ENCODE measurements around the gene GAA.

Gene GAA

DNA sequence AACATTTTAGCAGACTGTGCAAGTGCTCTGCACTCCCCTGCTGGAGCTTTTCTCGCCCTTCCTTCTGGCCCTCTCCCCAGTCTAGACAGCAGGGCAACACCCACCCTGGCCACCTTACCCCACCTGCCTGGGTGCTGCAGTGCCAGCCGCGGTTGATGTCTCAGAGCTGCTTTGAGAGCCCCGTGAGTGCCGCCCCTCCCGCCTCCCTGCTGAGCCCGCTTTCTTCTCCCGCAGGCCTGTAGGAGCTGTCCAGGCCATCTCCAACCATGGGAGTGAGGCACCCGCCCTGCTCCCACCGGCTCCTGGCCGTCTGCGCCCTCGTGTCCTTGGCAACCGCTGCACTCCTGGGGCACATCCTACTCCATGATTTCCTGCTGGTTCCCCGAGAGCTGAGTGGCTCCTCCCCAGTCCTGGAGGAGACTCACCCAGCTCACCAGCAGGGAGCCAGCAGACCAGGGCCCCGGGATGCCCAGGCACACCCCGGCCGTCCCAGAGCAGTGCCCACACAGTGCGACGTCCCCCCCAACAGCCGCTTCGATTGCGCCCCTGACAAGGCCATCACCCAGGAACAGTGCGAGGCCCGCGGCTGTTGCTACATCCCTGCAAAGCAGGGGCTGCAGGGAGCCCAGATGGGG, 3.1 kb downstream of the GAA start:
- no peak for DNase-seq (ENCODE audit: low read depth)

GRCh38 chr17:80104956-80105375, 3.6 kb downstream of the GAA start:
- no peak for DNase-seq (ENCODE audit: low read depth)

GRCh38 chr17:80105762-80106161, 4.4 kb downstream of the GAA start:
- DNase-seq (ENCODE audit: low read depth): no peak

GRCh38 chr17:80106176-80106575, 4.8 kb downstream of the GAA start:
- no peak for DNase-seq (ENCODE audit: low read depth)

- no peak for DNase-seq (ENCODE audit: low read depth)
These were observed 5.4 kb downstream of the GAA start for GRCh38 chr17:80106751-80107150.

- DNase-seq (ENCODE audit: low read depth): no peak
These were observed 6.0 kb downstream of the GAA start for GRCh38 chr17:80107231-80108021.

GRCh38 chr17:80108036-80108971, 6.9 kb downstream of the GAA start:
- no peak for DNase-seq (ENCODE audit: low read depth)

GRCh38 chr17:80109066-80109660, 7.8 kb downstream of the GAA start:
- DNase-seq (ENCODE audit: low read depth): no peak

DNA sequence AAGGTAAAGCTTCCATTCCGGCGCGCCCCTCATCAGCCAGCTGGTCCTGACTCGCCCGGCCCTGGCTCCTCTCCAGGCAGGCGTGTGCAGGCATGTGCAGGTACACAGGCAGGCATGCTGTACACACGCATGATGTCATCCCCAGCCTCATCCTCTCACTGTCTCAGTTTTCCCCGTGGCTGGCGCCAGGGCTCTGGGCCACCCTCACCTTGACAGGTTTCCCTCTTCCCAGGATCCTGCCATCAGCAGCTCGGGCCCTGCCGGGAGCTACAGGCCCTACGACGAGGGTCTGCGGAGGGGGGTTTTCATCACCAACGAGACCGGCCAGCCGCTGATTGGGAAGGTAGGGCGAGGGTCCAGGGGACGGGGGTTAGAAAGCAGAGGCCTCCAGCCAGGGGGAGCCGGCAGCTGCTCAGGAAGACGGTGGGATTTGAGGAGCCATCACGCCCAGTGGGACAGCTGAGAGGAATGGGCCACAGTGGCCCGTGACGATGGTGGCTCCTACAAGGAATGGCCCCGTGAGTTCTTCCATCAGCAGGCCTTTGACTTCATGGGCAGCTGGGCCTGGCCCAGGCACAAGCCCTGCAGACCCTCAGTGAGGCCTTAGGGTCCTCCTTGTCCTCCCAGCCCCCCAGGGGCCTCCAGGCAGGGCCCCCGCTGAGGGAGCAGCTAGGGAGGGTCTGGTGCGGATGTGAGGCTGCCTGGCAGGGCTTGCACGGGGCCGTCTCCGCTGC, 8.5 kb downstream of the GAA start:
- DNase-seq (ENCODE audit: low read depth): no peak

GRCh38 chr17:80110447-80110812, 9.0 kb downstream of the GAA start:
- no peak for DNase-seq (ENCODE audit: low read depth)

DNA sequence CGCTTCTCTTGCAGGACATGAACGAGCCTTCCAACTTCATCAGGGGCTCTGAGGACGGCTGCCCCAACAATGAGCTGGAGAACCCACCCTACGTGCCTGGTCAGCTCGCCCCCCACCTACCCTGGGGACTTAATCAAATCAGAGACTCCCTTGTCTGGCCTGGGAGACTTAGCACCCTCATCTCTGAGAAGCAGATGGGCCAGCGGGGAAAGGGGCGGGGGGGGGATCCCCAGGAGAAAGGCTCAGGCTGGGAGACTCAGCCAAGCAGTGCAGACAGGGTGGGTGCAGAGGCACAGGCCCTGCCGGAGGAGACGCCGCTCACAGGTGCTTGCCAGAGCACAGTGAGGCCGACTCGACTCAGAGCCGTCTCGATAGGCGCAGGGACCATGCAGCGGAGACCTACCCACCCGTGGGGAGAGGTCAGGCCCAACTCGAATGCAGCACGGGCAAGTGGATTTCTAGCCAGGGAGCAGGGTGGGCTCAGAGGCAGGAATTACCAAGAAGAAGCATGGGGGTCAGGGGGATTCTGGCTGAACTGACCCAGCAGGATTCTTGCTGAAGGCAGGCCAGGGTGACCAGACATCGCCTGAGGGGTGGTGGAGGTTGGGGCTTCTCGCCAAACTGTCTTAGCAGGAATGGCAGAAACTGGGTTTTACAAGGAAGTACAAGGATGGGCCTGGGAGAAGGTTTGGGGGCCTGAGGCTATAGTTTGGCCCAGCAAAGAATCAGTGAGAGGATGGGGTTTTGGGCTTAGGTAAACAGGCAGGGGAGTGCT, 9.7 kb downstream of the GAA start:
- DNase-seq (ENCODE audit: low read depth): no peak

- no peak for DNase-seq (ENCODE audit: low read depth)
These were observed 10.5 kb downstream of the GAA start for GRCh38 chr17:80111702-80112470.

DNA sequence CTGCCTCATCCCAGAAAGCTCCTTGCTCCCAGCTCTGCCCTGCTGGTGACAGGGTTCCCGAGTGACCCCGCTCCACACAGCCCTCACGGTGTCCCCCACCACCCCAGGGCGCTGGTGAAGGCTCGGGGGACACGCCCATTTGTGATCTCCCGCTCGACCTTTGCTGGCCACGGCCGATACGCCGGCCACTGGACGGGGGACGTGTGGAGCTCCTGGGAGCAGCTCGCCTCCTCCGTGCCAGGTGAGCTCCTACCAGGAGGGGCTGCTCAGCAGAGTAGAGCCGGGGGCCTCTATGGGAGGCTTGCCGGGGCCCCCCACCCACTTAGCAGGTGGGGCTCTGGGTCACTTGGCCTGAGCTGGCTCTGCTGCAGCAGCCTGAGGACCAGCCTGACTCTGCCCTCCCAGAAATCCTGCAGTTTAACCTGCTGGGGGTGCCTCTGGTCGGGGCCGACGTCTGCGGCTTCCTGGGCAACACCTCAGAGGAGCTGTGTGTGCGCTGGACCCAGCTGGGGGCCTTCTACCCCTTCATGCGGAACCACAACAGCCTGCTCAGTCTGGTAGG, 11.2 kb downstream of the GAA start:
- DNase-seq (ENCODE audit: low read depth): no peak

- DNase-seq (ENCODE audit: low read depth): no peak
These were observed 11.7 kb downstream of the GAA start for GRCh38 chr17:80113033-80113484.

GRCh38 chr17:80114758-80115157, 13.4 kb downstream of the GAA start:
- no peak for DNase-seq (ENCODE audit: low read depth)

DNA sequence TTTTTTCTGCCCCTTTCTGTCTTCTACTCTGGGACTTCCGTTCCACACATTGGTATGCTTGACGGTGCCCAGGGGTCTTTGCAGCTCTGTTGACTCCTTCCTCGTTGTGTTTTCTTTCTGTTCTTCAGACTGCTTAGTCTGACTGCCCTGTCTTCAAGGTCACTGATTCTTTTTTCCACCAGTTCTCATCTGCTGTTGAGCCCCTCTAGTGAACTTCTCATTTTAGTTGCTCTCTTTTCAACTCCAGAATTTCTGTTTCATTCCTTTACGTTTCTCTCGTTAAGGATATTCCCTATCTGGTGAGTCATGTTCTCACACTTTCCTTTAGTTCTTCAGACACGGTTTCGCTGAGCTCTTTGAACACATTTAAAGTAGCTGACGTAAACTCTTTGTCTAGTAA, 13.8 kb downstream of the GAA start:
- no peak for DNase-seq (ENCODE audit: low read depth)

DNA sequence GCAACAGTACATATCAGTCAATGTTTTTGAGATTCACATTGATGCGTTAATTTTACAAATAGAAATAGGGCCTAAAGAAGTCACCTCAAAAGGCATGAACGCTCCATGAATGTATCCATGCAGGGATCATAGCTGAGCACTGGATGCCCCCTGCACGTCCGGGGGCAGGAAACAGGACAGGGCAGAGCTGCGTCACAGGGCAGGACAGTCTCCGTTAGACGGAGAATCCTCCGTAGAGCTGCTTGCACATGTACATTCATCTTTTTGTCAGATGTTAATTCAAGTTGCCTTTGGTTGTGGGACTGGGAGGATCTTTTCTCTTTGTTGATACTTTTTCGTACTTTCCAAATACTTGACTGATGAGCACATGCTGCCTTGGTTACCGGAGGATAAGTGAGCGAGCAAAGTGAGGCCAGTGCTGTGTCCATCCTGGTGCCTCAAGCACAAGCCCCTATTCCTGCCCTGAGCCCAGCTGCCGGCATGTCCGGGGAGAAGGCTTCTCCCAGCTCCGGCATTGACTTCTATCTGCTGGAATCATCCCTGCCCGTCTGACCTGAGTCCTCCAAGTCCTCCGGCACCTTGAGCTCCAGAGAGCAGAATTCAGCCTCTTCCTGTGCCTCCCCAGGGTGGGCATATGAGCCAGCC, 15.0 kb downstream of the GAA start:
- no peak for DNase-seq (ENCODE audit: low read depth)

DNA sequence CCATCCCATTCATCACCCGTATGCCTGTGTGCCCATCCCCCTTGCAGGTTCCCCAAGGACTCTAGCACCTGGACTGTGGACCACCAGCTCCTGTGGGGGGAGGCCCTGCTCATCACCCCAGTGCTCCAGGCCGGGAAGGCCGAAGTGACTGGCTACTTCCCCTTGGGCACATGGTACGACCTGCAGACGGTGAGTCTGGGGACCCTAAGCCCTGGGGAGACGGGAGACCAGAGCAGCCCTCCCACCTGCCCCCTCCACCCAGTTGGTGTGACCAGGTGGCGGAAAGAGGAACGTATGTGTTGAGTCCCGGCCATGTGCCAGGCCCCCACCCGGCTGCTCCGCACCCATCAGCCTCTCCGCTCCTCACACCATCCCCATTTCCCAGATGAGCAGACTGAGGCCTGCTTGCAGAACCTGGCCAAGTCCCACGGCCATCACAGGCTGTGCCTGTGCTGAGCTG, 15.6 kb downstream of the GAA start:
- DNase-seq (ENCODE audit: low read depth): no peak
